HG03378 (cell line): Measurements from ENCODE around the gene NANP.

Experiments used
- ATAC-seq: cut with Tn5 transposase; IDR thresholded peaks from one replicate; pipeline ENCODE4 v1.9.1; 2021; ENCODE audit warnings: mild to moderate bottlenecking, moderate library complexity; ENCODE audit not compliant: unreplicated experiment

NANP gene

DNA sequence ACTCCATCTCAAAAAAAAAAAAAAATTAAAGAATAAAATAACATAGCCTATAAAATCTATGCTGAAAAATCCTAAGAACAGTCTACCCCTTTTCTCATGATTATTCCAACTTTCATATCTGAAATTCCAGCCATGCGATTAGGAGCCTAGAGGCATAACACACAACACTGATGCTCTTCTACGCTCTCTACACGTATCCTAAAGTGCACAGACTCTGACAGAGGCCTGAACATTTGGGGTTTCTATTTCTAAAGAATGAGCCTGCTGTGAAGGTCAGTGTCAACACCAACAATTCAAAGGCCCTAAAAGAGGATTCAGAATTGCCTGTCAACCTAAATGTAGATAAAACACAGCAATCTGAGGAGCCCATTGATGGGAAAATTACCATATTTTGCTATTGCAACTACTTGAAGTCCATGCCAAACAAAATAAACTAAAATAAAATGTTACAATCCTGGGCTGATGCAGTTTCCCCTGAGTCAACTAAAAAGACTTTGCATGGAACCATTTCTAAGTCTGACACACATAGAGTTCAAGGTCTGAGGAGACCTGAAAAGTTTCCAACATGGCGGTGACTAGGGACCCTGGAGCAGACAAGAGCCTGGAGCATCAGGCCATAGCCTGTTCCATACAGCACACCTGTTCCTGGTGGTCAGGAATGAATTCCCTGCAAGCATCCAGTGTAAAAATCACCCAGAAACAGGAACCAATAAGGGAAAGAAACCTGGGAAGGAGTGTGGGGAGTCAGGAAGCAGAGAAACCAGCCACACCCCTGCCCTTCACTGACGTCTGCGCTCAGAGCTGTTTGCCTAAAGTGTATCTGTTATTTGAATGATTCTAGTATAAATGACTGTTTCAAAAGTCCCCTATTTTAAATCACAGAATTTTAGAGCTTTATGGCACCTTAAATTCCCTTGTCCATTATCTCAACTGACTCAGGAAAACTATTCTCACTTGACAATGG lies 50.2 kb downstream of the NANP start:
- no peak for ATAC-seq

- no peak for ATAC-seq
Measured at GRCh38 chr20:25571817-25572216, 52.0 kb downstream of the NANP start.

DNA sequence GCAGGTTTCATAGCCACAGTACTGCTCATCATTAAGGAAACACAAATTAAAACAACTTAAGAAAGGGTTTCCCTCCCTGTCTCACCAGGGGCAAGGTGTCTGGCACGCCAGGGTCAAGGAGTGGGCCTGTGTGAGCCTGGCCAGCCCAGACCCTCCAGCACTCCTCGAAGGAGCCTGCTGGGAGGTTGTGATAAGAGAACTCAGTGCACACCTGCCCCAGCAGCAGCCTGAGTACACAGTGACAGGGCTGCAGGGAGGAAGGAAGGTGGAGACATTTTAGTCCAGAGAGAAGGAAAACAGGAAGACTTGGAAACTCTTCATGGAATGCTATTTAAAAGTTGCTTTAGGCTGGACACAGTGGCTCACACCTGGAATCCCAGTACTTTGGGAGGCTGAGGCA lies 52.6 kb downstream of the NANP start:
- no peak for ATAC-seq

GRCh38 chr20:25570148-25570530 lies 53.7 kb downstream of the NANP start:
- no peak for ATAC-seq

GRCh38 chr20:25567286-25567685 lies 56.5 kb downstream of the NANP start:
- no peak for ATAC-seq

DNA sequence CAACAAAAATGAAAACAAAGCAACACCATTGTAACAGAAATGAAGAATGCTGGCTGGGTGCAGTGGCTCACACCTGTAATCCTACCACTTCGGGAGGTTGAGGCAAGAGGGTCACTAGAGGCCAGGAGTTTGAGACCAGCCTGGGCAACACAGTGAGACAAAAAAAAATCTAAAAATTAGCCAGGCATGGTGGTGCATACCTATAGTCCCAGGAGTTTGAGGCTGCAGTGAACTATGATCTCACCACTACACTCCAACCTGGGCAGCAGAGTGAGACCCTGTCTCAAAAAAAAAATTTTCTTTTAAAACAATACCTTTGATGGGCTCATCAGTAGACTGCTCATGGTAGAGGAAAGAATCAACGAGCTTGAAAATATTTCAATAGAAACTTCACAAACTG lies 57.0 kb downstream of the NANP start:
- no peak for ATAC-seq

DNA sequence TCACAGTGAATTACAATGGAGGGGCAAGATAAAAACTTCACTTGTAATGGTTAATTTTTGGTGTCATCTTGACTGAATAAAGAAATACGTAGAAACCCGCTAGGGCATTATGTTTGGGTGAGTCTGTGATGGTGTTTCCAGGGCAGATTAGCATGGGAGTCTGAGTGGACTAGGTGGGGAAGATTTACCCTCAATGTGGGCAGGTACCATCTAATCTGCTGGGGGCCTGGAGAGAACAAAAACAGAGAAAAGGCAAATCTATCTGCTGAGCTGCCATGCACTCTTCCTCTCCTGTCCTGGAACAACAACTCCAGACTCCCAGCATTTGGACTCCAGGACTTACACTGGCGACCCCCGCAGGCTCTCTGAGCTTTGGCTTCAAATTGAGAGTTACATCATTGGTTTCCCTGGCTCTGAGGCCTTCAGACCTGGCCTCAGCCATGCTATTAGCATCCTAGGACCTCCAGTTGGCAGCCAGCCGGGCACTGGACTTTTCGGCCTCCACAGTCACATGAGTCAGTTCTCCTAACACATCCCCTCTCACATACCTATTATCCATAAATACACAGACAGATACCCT lies 58.1 kb downstream of the NANP start:
- no peak for ATAC-seq

- ATAC-seq = no peak
Measured at GRCh38 chr20:25563876-25564275, 59.9 kb downstream of the NANP start.

DNA sequence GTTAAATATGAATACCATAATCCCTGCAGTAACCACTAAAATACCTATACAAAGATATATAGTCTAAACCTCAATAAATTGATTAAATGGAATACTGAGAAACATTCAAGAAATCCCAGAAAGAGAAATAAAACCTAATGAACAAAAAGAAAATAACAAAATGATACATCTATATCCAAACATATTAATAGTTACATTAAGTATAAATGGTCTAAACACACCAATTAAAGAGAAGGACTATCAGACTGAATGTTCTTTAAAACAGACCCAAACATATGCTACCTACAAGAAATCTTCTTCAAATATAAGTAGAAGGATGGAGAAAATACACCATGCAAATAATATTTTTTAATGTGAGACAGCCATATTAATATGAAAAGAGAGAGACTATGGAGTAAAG lies 60.5 kb downstream of the NANP start:
- ATAC-seq = no peak
